PFSK-1 (cell line): ENCODE results near the gene INSM1.

Experiments used
- POLR2AphosphoS5 ChIP-seq: IDR thresholded peaks from 2 replicates; pipeline ENCODE4 v1.6.1; 2012; ENCODE audit warnings: low read depth, mild to moderate bottlenecking, control low read depth, low read length, moderate library complexity
- TAF1 ChIP-seq: IDR thresholded peaks from 2 replicates; pipeline ENCODE4 v1.6.1; 2012; ENCODE audit warnings: low read length, control low read depth, borderline replicate concordance; ENCODE audit not compliant: insufficient read depth
- TF ChIP-seq, protein P1 (sequence below), 2 experiments: IDR thresholded peaks; 2 replicates each; pipeline versions ENCODE4 v1.6.1 to v1.8.0; 2011 to 2012; ENCODE audit warnings: low read depth in 2 of 2, low read length in 2 of 2, control low read depth in 1 of 2, inconsistent platforms in 1 of 2, mild to moderate bottlenecking in 1 of 2, moderate library complexity in 1 of 2; ENCODE audit not compliant: insufficient read depth in 1 of 2

DNA sequence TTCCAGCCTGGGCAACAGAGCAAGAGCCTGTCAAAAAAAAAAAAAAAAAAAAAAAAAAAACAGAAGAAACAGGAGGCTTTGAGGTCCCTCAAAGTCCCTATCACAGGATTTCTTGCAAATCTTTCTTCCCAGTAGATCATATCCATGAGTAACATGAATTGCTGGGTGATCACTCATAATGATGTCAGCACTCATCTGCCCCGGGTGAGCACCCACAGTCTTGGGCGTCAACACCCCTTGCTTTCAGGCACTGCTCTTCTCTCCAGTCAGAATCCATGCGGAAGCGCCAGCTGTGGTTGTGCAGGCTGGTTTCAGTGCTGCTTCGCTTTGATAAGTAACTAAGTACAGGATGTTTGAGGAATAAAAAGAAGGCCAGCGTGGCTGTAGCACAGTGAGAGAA lies 40.2 kb upstream of the INSM1 start:
- TF ChIP-seq POLR2AphosphoS5 (no peak), TAF1 (no peak)
- TF ChIP-seq, protein P1, sequence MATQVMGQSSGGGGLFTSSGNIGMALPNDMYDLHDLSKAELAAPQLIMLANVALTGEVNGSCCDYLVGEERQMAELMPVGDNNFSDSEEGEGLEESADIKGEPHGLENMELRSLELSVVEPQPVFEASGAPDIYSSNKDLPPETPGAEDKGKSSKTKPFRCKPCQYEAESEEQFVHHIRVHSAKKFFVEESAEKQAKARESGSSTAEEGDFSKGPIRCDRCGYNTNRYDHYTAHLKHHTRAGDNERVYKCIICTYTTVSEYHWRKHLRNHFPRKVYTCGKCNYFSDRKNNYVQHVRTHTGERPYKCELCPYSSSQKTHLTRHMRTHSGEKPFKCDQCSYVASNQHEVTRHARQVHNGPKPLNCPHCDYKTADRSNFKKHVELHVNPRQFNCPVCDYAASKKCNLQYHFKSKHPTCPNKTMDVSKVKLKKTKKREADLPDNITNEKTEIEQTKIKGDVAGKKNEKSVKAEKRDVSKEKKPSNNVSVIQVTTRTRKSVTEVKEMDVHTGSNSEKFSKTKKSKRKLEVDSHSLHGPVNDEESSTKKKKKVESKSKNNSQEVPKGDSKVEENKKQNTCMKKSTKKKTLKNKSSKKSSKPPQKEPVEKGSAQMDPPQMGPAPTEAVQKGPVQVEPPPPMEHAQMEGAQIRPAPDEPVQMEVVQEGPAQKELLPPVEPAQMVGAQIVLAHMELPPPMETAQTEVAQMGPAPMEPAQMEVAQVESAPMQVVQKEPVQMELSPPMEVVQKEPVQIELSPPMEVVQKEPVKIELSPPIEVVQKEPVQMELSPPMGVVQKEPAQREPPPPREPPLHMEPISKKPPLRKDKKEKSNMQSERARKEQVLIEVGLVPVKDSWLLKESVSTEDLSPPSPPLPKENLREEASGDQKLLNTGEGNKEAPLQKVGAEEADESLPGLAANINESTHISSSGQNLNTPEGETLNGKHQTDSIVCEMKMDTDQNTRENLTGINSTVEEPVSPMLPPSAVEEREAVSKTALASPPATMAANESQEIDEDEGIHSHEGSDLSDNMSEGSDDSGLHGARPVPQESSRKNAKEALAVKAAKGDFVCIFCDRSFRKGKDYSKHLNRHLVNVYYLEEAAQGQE (IDR thresholded peaks at IDR 0.05; ENCODE audit: insufficient read depth in 1 of 2, low read depth in 2 of 2, low read length in 2 of 2), result no peak
